ENCODE measurements around the gene CTRB2.

- no peak for TF ChIP-seq CTCF (IDR thresholded peaks at IDR 0.05)
- no peak for TF ChIP-seq POLR2A (IDR thresholded peaks at IDR 0.05)
These were observed 34.4 kb downstream of the CTRB2 start for GRCh38 chr16:75172578-75172977.
